Stimulated activated naive B cell treated with anti-CD40 and anti-IgM and Interleukin-4, amounts not matched to agents 10 μg/mL and 1 μg/mL and 100 μg/mL, for 72 hours (primary cell): Measurements from ENCODE around the gene STRBP.

Source experiments
- ATAC-seq, 2 donors: fragments of 150-1000 bp; cut with Tn5 transposase; replicated peaks; 2 replicates each; pipeline ENCODE4 v1.10.0; 2021; ENCODE audit warnings: moderate library complexity in 1 of 2
- DNase-seq: peaks from one replicate; pipeline ENCODE4 v3.0.0; 2021
- H3K27ac Mint-ChIP-seq: one replicate; pipeline ENCODE4 v1.8.0; 2022; ENCODE audit warnings: mild to moderate bottlenecking, mixed read lengths
- H3K27me3 Mint-ChIP-seq, 2 donors: one replicate each; pipeline ENCODE4 v1.8.0; 2022; ENCODE audit warnings: mixed read lengths in 2 of 2
- H3K36me3 Mint-ChIP-seq, 2 donors: one replicate each; pipeline ENCODE4 v1.8.0; 2022; ENCODE audit warnings: mixed read lengths in 2 of 2, mild to moderate bottlenecking in 1 of 2
- H3K4me1 Mint-ChIP-seq, 2 donors: one replicate each; pipeline ENCODE4 v1.8.0; 2022; ENCODE audit warnings: mixed read lengths in 2 of 2, mild to moderate bottlenecking in 1 of 2
- H3K4me3 Mint-ChIP-seq, 2 donors: one replicate each; pipeline ENCODE4 v1.8.0; 2022; ENCODE audit warnings: mild to moderate bottlenecking in 2 of 2, mixed read lengths in 2 of 2, moderate library complexity in 1 of 2
- H3K9me3 Mint-ChIP-seq, 2 donors: one replicate each; pipeline ENCODE4 v1.8.0; 2022; ENCODE audit warnings: mixed read lengths in 2 of 2, mild to moderate bottlenecking in 1 of 2

Gene STRBP

DNA sequence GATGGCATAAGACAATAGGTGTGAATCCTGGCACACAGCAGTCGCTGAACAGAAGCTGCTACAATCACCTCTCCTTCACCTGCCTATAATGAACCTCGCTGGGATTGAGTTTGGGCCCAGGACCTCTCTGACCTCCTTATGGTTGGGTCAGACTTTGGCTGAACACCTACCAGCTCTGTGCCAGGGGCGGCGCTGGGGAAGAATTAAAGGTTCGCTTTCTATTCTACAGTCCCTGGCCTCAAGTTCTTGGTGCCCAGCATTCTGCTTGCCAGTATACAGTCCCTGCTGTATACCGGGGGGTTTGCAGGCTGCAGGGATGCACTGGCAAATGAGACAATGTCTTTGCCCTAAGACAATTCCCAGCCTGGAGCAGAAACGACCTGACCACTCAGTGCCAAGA is 895 bp upstream of the STRBP start:
- Mint-ChIP-seq H3K27ac (no peak overlapping the region), H3K4me1 (peaks cover 32 to 45% of the 10 kb centered on the region in 2 donors), H3K9me3 (no peaks in the 10 kb centered on the region), H3K4me3 (peak overlapping the region; percentile 86 to 92), H3K27me3 (no peaks in the 10 kb centered on the region), H3K36me3 (peaks cover 7 to 15% of the 10 kb centered on the region in 2 donors)
- DNase-seq = no peak
- ATAC-seq = no peak

DNA sequence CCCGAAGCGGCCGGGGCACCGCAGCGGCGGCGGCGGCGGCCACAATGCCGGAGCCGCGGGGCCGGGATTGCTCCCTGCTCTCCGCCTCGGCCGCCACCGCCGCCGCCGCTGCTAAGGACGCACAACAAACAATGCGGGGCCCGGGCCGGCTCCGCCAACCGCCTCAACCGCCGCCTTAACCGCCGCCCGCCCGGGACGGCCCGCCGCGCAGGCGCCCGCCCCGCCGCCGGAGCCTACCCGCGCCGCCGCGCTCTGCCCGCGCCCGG is 254 bp downstream of the STRBP start:
- Mint-ChIP-seq H3K4me1 (peaks cover 35 to 56% of the 10 kb centered on the region in 2 donors), H3K27me3 (no peaks in the 10 kb centered on the region), H3K9me3 (no peaks in the 10 kb centered on the region), H3K36me3 (peaks cover 11 to 23% of the 10 kb centered on the region in 2 donors), H3K4me3 (peak overlapping the region; percentile 86 to 92), H3K27ac (peak overlapping the region; percentile 76)
- no peak for DNase-seq
- peak in 1 of 2 donors; percentile 12 for ATAC-seq

GRCh38 chr9:123267481-123268198 is 746 bp downstream of the STRBP start:
- Mint-ChIP-seq H3K4me3 (peak overlapping the region; percentile 86 to 92), H3K4me1 (peaks cover 39 to 61% of the 10 kb centered on the region in 2 donors), H3K27ac (peak overlapping the region; percentile 93), H3K9me3 (no peaks in the 10 kb centered on the region), H3K36me3 (peaks cover 14 to 26% of the 10 kb centered on the region in 2 donors), H3K27me3 (no peaks in the 10 kb centered on the region)
- ATAC-seq (peak in 1 of 2 donors; percentile 12), DNase-seq (peak; percentile 7)

DNA sequence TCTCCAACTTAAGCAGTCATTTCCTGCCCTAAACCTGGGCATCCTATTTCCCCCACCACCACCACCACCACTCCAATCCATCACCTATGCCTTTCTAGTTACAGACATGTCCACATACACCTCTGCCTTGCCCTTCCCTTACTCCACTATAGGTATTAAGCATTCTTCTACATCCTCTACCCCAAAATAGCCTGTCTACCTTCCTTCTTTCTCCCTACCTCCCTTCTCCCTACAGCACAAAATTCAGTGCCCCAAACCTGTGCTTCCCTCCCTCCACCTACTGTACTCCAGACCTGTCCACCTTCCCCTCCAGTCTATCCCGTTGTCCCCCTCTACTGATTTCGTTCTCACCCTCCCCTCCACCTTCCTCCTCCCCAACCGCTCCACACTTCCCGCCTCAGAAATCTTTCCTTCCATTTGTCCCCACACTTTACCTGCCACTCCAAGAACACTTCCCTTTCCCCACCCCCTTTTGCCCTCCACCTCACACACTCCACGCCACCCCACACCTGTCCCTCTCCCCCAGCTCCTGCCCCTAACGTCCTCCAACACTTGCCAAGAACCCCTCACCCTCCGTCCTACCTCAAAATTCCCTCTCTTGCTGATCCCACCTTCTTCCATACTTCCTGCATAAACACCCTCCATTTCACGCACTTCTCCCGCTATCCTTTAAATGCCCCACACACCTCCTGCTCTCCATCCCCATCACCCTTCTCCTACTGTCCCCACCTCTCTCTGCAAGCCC is 1.6 kb downstream of the STRBP start:
- DNase-seq (no peak), ATAC-seq (no peak)
- no peaks in the 10 kb centered on the region for H3K9me3 Mint-ChIP-seq
- H3K4me3 Mint-ChIP-seq = peak overlapping the region; percentile 86 to 92
- peaks cover 14 to 26% of the 10 kb centered on the region in 2 donors for H3K36me3 Mint-ChIP-seq
- H3K27ac Mint-ChIP-seq = peak overlapping the region; percentile 93
- H3K27me3 Mint-ChIP-seq = no peaks in the 10 kb centered on the region
- peaks cover 41 to 69% of the 10 kb centered on the region in 2 donors for H3K4me1 Mint-ChIP-seq

DNA sequence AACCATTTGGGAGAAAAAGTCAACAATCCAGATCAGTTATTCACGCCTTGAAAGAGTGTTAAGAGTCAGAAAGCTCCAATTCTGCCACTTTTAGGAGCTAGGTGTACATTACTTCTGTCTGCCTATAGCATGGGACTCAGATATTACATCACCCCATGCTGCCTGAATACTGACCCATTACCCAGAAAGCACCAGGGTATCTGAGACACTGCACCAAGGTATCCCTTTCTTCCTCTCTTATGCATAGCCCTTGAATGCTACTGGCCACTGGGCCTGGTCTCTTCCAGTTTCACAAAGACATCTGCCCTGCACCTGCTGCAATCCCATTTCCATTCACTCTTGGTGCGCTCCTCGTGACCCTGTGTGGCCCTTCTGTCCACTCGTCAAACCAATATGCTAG is 2.6 kb downstream of the STRBP start:
- peaks cover 50 to 79% of the 10 kb centered on the region in 2 donors for H3K4me1 Mint-ChIP-seq
- DNase-seq = no peak
- H3K27ac Mint-ChIP-seq = no peak overlapping the region
- no peaks in the 10 kb centered on the region for H3K27me3 Mint-ChIP-seq
- H3K36me3 Mint-ChIP-seq = peaks cover 14 to 26% of the 10 kb centered on the region in 2 donors
- no peaks in the 10 kb centered on the region for H3K9me3 Mint-ChIP-seq
- ATAC-seq = no peak
- H3K4me3 Mint-ChIP-seq = peak overlapping the region; percentile 86 to 92

DNA sequence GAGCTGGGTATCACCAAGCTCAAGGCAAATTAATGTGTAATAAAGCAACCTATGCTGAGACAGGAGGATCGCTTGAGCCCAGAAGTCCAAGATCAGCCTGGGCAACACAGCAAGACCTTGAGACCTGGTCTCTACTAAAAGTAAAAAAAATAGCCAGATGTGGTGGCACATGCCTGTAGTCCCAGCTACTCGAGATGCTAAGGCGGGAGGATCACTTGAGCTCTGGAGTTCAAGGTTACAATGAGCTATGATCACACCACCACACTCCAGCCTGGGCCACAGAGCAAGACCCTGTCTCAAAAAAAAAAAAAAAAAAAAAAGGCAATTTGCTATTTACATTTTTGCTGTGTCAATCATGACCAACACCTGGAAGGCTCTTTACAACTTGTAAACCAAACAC is 5.2 kb downstream of the STRBP start:
- no peaks in the 10 kb centered on the region for H3K27me3 Mint-ChIP-seq
- H3K36me3 Mint-ChIP-seq = peaks cover 22 to 42% of the 10 kb centered on the region in 2 donors
- peak overlapping the region; percentile 5 for H3K27ac Mint-ChIP-seq
- H3K9me3 Mint-ChIP-seq = no peaks in the 10 kb centered on the region
- ATAC-seq = no peak
- no peak for DNase-seq
- no peak overlapping the region for H3K4me3 Mint-ChIP-seq
- peaks cover 58 to 92% of the 10 kb centered on the region in 2 donors for H3K4me1 Mint-ChIP-seq

DNA sequence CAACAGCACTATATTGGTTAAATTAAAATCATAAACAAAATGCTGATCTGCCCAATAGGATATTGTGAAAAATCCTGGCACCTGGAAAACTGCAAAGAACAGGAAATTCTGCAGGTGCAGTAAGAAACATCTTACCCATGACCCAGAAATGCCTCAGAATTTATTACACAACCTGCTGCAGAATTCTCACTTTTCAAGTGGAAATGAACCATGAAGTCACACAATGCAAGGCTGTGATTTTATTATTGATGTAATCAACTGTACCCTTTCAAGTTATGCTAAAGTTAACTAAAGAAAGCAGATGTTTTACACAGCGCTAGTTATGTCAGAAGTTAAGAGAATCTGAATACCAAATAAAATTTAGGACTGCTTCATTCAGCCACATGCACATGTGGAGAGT is 6.0 kb downstream of the STRBP start:
- H3K4me1 Mint-ChIP-seq = peaks cover 61 to 96% of the 10 kb centered on the region in 2 donors
- no peak overlapping the region for H3K4me3 Mint-ChIP-seq
- H3K27me3 Mint-ChIP-seq = no peaks in the 10 kb centered on the region
- ATAC-seq (no peak), DNase-seq (no peak)
- H3K9me3 Mint-ChIP-seq = peaks cover 0 to under 1% of the 10 kb centered on the region in 2 donors
- H3K36me3 Mint-ChIP-seq = peaks cover 22 to 47% of the 10 kb centered on the region in 2 donors
- H3K27ac Mint-ChIP-seq = no peak overlapping the region

DNA sequence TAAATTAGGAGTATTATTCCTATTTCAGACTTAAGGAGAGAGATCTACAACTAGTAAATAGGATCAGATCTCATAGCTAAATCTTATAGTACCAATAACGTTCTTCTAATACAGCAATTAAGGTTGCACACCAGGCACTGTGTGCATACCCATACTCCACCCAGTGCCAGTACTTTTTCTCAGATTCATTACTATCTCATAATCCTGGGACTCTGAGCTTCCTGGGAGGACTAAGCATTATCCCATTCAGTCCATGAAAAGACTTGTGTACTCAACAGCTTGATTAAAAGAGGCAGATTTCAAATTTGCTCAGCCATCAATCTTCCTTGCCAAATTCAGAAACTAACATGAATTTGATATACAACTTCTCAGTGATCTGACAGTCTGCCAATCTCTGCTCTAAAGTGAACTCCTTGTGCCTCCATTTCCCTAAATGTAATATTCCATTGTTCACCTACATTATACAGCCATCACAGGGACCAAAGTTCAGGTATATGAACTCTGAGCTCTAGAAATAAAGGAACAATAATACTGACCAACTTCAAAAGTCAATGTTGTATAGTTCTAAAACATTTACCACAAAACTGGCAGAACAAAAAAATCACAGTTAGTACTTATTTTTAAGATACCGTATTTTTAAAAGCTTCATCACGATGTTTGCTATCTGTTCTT is 7.2 kb downstream of the STRBP start:
- Mint-ChIP-seq H3K36me3 (peaks cover 27 to 54% of the 10 kb centered on the region in 2 donors), H3K4me1 (peaks cover 58 to 96% of the 10 kb centered on the region in 2 donors), H3K9me3 (peaks cover 0 to 5% of the 10 kb centered on the region in 2 donors), H3K27me3 (no peaks in the 10 kb centered on the region), H3K27ac (peak overlapping the region; percentile 4), H3K4me3 (no peak overlapping the region)
- no peak for ATAC-seq
- DNase-seq = no peak

DNA sequence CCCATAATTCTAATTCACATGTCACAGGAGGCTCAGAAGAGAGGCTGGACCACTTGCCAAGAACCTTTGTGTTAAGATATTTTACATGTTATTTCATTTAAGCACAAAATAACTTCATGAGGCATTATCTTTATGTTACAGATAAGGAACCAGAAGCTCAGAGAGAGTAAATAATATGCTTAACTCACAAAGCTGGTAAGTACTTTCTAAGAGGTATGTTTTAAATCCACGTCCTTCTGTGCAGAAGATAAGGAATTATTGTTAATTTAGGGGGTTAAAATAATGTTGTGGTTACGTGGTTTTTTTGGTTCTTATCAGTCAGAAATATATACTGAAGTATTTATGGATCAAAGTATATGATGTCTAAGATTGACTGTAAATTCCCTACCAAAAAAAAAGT is 8.0 kb downstream of the STRBP start:
- no peaks in the 10 kb centered on the region for H3K27me3 Mint-ChIP-seq
- peaks cover 0 to 8% of the 10 kb centered on the region in 2 donors for H3K9me3 Mint-ChIP-seq
- ATAC-seq (no peak), DNase-seq (no peak)
- peaks cover 55 to 96% of the 10 kb centered on the region in 2 donors for H3K4me1 Mint-ChIP-seq
- peaks cover 28 to 53% of the 10 kb centered on the region in 2 donors for H3K36me3 Mint-ChIP-seq
- peak overlapping the region; percentile 15 for H3K27ac Mint-ChIP-seq
- H3K4me3 Mint-ChIP-seq = no peak overlapping the region

DNA sequence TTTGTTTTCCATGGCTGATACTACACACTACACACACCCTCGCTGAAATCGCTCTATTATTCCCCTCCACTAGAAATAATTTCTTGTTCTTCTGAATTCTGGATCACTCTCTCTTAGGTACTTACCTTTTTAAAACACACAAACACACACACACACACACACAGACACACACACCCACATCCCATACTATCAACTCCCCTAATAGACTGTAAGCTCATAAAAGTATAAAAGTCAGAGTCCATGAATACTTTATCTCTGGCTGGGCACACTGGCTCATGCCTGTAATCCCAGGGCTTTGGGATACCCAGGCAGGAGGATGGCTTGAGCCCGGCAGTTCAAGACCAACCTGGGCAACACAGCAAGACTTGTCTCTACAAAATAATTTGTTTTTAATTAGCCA is 11.1 kb downstream of the STRBP start:
- H3K36me3 Mint-ChIP-seq = peaks cover 21 to 50% of the 10 kb centered on the region in 2 donors
- DNase-seq (no peak), ATAC-seq (no peak)
- H3K27me3 Mint-ChIP-seq = no peaks in the 10 kb centered on the region
- H3K4me1 Mint-ChIP-seq = peaks cover 59 to 93% of the 10 kb centered on the region in 2 donors
- no peak overlapping the region for H3K27ac Mint-ChIP-seq
- peaks cover 0 to 9% of the 10 kb centered on the region in 2 donors for H3K9me3 Mint-ChIP-seq
- no peak overlapping the region for H3K4me3 Mint-ChIP-seq

DNA sequence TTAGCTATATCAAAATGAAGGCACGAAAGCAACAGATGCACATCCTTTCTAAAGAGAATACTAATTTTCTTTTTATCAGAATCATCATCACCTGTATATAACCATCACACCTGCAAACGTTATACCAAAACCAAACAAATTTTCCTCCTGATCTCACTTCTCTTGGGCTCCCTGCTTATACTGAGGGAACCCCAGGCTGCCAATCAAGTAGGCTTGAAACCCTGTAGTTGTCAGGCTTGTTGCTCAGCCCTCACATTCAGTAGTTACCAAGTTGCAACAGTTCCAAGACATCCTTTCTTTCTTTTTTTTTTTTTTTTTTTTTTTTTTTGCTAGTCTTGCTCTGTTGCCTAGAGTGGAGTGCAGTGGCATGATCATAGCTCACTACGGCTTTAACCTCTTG is 12.7 kb downstream of the STRBP start:
- peaks cover 0 to 9% of the 10 kb centered on the region in 2 donors for H3K9me3 Mint-ChIP-seq
- H3K27me3 Mint-ChIP-seq = no peaks in the 10 kb centered on the region
- H3K4me1 Mint-ChIP-seq = peaks cover 55 to 92% of the 10 kb centered on the region in 2 donors
- H3K27ac Mint-ChIP-seq = no peak overlapping the region
- no peak overlapping the region for H3K4me3 Mint-ChIP-seq
- peaks cover 21 to 54% of the 10 kb centered on the region in 2 donors for H3K36me3 Mint-ChIP-seq
- ATAC-seq (no peak), DNase-seq (no peak)

- H3K4me3 Mint-ChIP-seq = no peak overlapping the region
- H3K36me3 Mint-ChIP-seq = peaks cover 15 to 44% of the 10 kb centered on the region in 2 donors
- H3K4me1 Mint-ChIP-seq = peaks cover 47 to 80% of the 10 kb centered on the region in 2 donors
- peak overlapping the region; percentile 42 for H3K27ac Mint-ChIP-seq
- DNase-seq (no peak), ATAC-seq (no peak)
- H3K9me3 Mint-ChIP-seq = peaks cover 0 to 9% of the 10 kb centered on the region in 2 donors
- H3K27me3 Mint-ChIP-seq = no peaks in the 10 kb centered on the region
These were observed 15.2 kb downstream of the STRBP start for GRCh38 chr9:123253204-123253603.

DNA sequence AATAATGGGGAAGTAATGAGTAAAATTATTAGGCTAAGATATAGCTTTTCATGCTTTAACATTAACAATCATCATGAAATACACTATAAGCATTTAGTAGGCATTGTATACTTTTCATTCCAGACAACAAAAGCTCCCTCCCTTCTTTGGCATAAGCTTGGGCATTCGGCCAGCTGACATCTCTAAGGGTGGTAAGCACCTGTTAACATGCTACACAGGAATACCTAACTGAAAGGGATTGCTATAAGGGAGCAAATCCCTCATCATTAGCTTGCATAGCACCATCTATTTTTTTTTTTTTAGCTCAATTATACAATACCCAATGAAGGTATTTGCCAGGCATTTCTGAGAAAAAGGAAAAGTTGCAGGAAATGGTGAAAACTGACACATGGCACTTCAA is 16.6 kb downstream of the STRBP start:
- H3K4me1 Mint-ChIP-seq = peaks cover 41 to 82% of the 10 kb centered on the region in 2 donors
- no peak for ATAC-seq
- H3K36me3 Mint-ChIP-seq = peaks cover 12 to 39% of the 10 kb centered on the region in 2 donors
- peaks cover 0 to 5% of the 10 kb centered on the region in 2 donors for H3K9me3 Mint-ChIP-seq
- H3K27me3 Mint-ChIP-seq = no peaks in the 10 kb centered on the region
- no peak for DNase-seq
- peak overlapping the region; percentile 62 for H3K27ac Mint-ChIP-seq
- H3K4me3 Mint-ChIP-seq = no peak overlapping the region

GRCh38 chr9:123251324-123251723 is 17.1 kb downstream of the STRBP start:
- Mint-ChIP-seq H3K9me3 (peaks cover 0 to 5% of the 10 kb centered on the region in 2 donors), H3K4me3 (no peak overlapping the region), H3K27me3 (no peaks in the 10 kb centered on the region), H3K4me1 (peaks cover 40 to 82% of the 10 kb centered on the region in 2 donors), H3K36me3 (peaks cover 9 to 35% of the 10 kb centered on the region in 2 donors), H3K27ac (peak overlapping the region; percentile 65)
- no peak for ATAC-seq
- no peak for DNase-seq
